A673 (cell line): ENCODE results near the gene TMEM184B. TPM values are rescaled to one million over a fixed set of nuclear protein-coding genes. Genes with fewer than 3 reads are reported as not detected.

Experiments used
- BruUV-seq: library from RNA; stranded (reverse); fragments of 400-500 nt; replicated peaks from 2 replicates; lab custom pipeline; 2021; lab: Mats Ljungman, UMichigan
- CTCF ChIA-PET: fragments of 300-600 bp; sonication (Branson Sonifier 250); formaldehyde crosslinking; loops from one replicate; lab custom pipeline; 2022; ENCODE audit warnings: antibody characterized with exemption; lab: Charles Lee
- POLR2A ChIA-PET: fragments of 300-600 bp; sonication (Branson Sonifier 250); formaldehyde crosslinking; loops from one replicate; lab custom pipeline; 2022; ENCODE audit warnings: antibody characterized with exemption; ENCODE audit not compliant: low non-redundant PET; lab: Charles Lee
- DNase-seq: peaks from one replicate; pipeline ENCODE4 v3.0.0-alpha.2; 2015; ENCODE audit warnings: low spot score
- H3K27ac ChIP-seq: fragments of 200-600 bp; sonication (generic); 2 replicates; pipeline ENCODE4 v1.5.1; 2016; ENCODE audit warnings: mixed run types, low read depth, mild to moderate bottlenecking, mixed read lengths, antibody characterized with exemption, low read length; ENCODE audit not compliant: poor library complexity, severe bottlenecking
- H3K27me3 ChIP-seq: fragments of 200-600 bp; sonication (generic); replicated peaks from 2 replicates; pipeline ENCODE4 v1.6.1; 2017; ENCODE audit warnings: mixed run types, low read depth, mild to moderate bottlenecking, mixed read lengths, antibody characterized with exemption, low read length; ENCODE audit not compliant: insufficient read depth, poor library complexity
- H3K36me3 ChIP-seq: fragments of 200-600 bp; sonication (generic); 2 replicates; pipeline ENCODE4 v1.6.1; 2016; ENCODE audit warnings: mixed run types, mild to moderate bottlenecking, mixed read lengths, antibody characterized with exemption, low read length; ENCODE audit not compliant: insufficient read depth, poor library complexity, severe bottlenecking
- H3K4me1 ChIP-seq: fragments of 200-600 bp; sonication (generic); 2 replicates; pipeline ENCODE4 v1.6.1; 2017; ENCODE audit warnings: mixed run types, mild to moderate bottlenecking, mixed read lengths, antibody characterized with exemption, low read length; ENCODE audit not compliant: insufficient read depth, poor library complexity, severe bottlenecking
- H3K4me3 ChIP-seq: fragments of 200-600 bp; sonication (generic); 2 replicates; pipeline ENCODE4 v1.5.1; 2016; ENCODE audit warnings: low read depth, mixed run types, mild to moderate bottlenecking, mixed read lengths, low read length; ENCODE audit not compliant: poor library complexity, severe bottlenecking
- H3K9me3 ChIP-seq: fragments of 200-600 bp; sonication (generic); 2 replicates; pipeline ENCODE4 v1.6.1; 2016; ENCODE audit warnings: mixed run types, low read depth, mild to moderate bottlenecking, mixed read lengths, antibody characterized with exemption, low read length; ENCODE audit not compliant: poor library complexity, severe bottlenecking
- CTCF ChIP-seq: fragments of 300-800, 200-600 bp; sonication (generic); conservative IDR thresholded peaks from 2 replicates; pipeline ENCODE4 v1.5.1; 2017; ENCODE audit warnings: low read depth, mild to moderate bottlenecking, antibody characterized with exemption, low read length, moderate library complexity, mixed read lengths
- EZH2 ChIP-seq: fragments of 200-600 bp; sonication (generic); IDR thresholded peaks from 2 replicates; pipeline ENCODE4 v1.6.1; 2017; ENCODE audit warnings: borderline replicate concordance, low read depth, mild to moderate bottlenecking, mixed read lengths, antibody characterized with exemption, low read length; ENCODE audit not compliant: poor library complexity, severe bottlenecking
- intact Hi-C: fragments of 100-400 bp; cut with micrococcal nuclease; formaldehyde crosslinking; loops from one replicate; pipeline ENCODE4 v1.10.0; 2022; ENCODE audit not compliant: unreplicated experiment
- total RNA-seq: library from RNA; stranded (reverse); gene quantifications from 2 replicates; pipeline ENCODE4 v1.2.3, GENCODE V29; 2021

TMEM184B gene
- total RNA-seq, 1 experiment from 2014 or later, result 50.9 TPM

GRCh38 chr22:38298312-38299005 lies 25.6 kb upstream of the TMEM184B start:
- ChIA-PET CTCF (no interaction called here), POLR2A (no interaction called here)
- BruUV-seq, result no TSS peak
- intact Hi-C loops, result loop anchor here (5.0 kb wide), 1 partner anchor 54 kb away; no protein-coding TSS in a partner anchor
- Histone ChIP-seq H3K27ac (no peak overlapping the region), H3K4me1 (no peaks in the 10 kb centered on the region), H3K36me3 (peaks cover 99% of the 10 kb centered on the region), H3K9me3 (no peaks in the 10 kb centered on the region), H3K4me3 (no peak overlapping the region), H3K27me3 (no peaks in the 10 kb centered on the region)
- DNase-seq, result no peak
- TF ChIP-seq CTCF (peak; percentile 66), EZH2 (no peak)

- DNase-seq, result no peak
- no peak for TF ChIP-seq CTCF
- no peak for TF ChIP-seq EZH2
- intact Hi-C loops, result loop anchor here (5.0 kb wide), 1 partner anchor 56 kb away; no protein-coding TSS in a partner anchor
- TSS peak; percentile 5 for BruUV-seq
- peaks cover 89% of the 10 kb centered on the region for H3K36me3 ChIP-seq
- ChIA-PET CTCF (no interaction called here), POLR2A (no interaction called here)
- H3K9me3 ChIP-seq, result no peaks in the 10 kb centered on the region
- no peaks in the 10 kb centered on the region for H3K4me1 ChIP-seq
- H3K27me3 ChIP-seq, result no peaks in the 10 kb centered on the region
- H3K27ac ChIP-seq, result no peak overlapping the region
- no peak overlapping the region for H3K4me3 ChIP-seq
Observed at GRCh38 chr22:38296372-38296771, 23.6 kb upstream of the TMEM184B start.

GRCh38 chr22:38295863-38296262 lies 23.1 kb upstream of the TMEM184B start:
- H3K36me3 ChIP-seq, result peaks cover 89% of the 10 kb centered on the region

More at GRCh38 chr22:38295863-38296262, 23.1 kb upstream of the TMEM184B start:
- DNase-seq, result no peak
- TF ChIP-seq CTCF (no peak), EZH2 (no peak)
- Histone ChIP-seq H3K27ac (no peak overlapping the region), H3K4me1 (no peaks in the 10 kb centered on the region), H3K4me3 (no peak overlapping the region), H3K9me3 (no peaks in the 10 kb centered on the region), H3K27me3 (no peaks in the 10 kb centered on the region)
- intact Hi-C loops, result loop anchor here (5.0 kb wide), 1 partner anchor 56 kb away; no protein-coding TSS in a partner anchor
- ChIA-PET CTCF (no interaction called here), POLR2A (no interaction called here)
- BruUV-seq, result no TSS peak
